Measurements from ENCODE around the gene TMOD1.

The TMOD1 gene

GRCh38 chr9:97529363-97530076 is 28.1 kb downstream of the TMOD1 start:
- H3K36me3 ChIP-seq (ENCODE audit: insufficient read depth, low read length), result no peaks in the 10 kb centered on the region
- peaks cover 8% of the 10 kb centered on the region for H3K4me1 ChIP-seq (ENCODE audit: control insufficient read depth, insufficient read depth, low read length, unreplicated experiment)
- no peak overlapping the region for H3K4me3 ChIP-seq (ENCODE audit: low read depth, low read length)
- no peaks in the 10 kb centered on the region for H3K79me2 ChIP-seq (ENCODE audit: control insufficient read depth, insufficient read depth, low read length, unreplicated experiment)
- H3K27ac ChIP-seq (ENCODE audit: low read depth, low read length), result peak overlapping the region; percentile 5; the same call in 1 of the 2 replicates
- H2AFZ ChIP-seq (ENCODE audit: low read length, unreplicated experiment), result no peak overlapping the region
- peaks cover 6% of the 10 kb centered on the region; the same call in 1 of the 2 replicates for H3K27me3 ChIP-seq (ENCODE audit: insufficient read depth, low read length)

- Histone ChIP-seq H3K27ac (ENCODE audit: low read depth, low read length) (no peak overlapping the region), H3K36me3 (ENCODE audit: insufficient read depth, low read length) (no peaks in the 10 kb centered on the region), H3K4me3 (ENCODE audit: low read depth, low read length) (no peak overlapping the region), H3K27me3 (ENCODE audit: insufficient read depth, low read length) (peaks cover 7% of the 10 kb centered on the region), H3K79me2 (ENCODE audit: control insufficient read depth, insufficient read depth, low read length, unreplicated experiment) (no peaks in the 10 kb centered on the region), H2AFZ (ENCODE audit: low read length, unreplicated experiment) (no peak overlapping the region), H3K4me1 (ENCODE audit: control insufficient read depth, insufficient read depth, low read length, unreplicated experiment) (peaks cover 8% of the 10 kb centered on the region)
Measured at GRCh38 chr9:97531888-97532376, 30.5 kb downstream of the TMOD1 start.

- H2AFZ ChIP-seq (ENCODE audit: low read length, unreplicated experiment), result no peak overlapping the region
- H3K36me3 ChIP-seq (ENCODE audit: insufficient read depth, low read length), result no peaks in the 10 kb centered on the region
Measured at GRCh38 chr9:97534185-97534584, 32.7 kb downstream of the TMOD1 start.

GRCh38 chr9:97534961-97535594 is 33.6 kb downstream of the TMOD1 start:
- Histone ChIP-seq H2AFZ (ENCODE audit: low read length, unreplicated experiment) (no peak overlapping the region), H3K4me3 (ENCODE audit: low read depth, low read length) (no peak overlapping the region), H3K4me1 (ENCODE audit: control insufficient read depth, insufficient read depth, low read length, unreplicated experiment) (no peaks in the 10 kb centered on the region), H3K27me3 (ENCODE audit: insufficient read depth, low read length) (peaks cover 14% of the 10 kb centered on the region), H3K36me3 (ENCODE audit: insufficient read depth, low read length) (no peaks in the 10 kb centered on the region), H3K79me2 (ENCODE audit: control insufficient read depth, insufficient read depth, low read length, unreplicated experiment) (no peaks in the 10 kb centered on the region), H3K27ac (ENCODE audit: low read depth, low read length) (no peak overlapping the region)

More at GRCh38 chr9:97534185-97534584, 32.7 kb downstream of the TMOD1 start:
- H3K27me3 ChIP-seq (ENCODE audit: insufficient read depth, low read length), result peaks cover 13% of the 10 kb centered on the region
- no peak overlapping the region for H3K4me3 ChIP-seq (ENCODE audit: low read depth, low read length)
- no peaks in the 10 kb centered on the region for H3K79me2 ChIP-seq (ENCODE audit: control insufficient read depth, insufficient read depth, low read length, unreplicated experiment)
- no peak overlapping the region for H3K27ac ChIP-seq (ENCODE audit: low read depth, low read length)
- H3K4me1 ChIP-seq (ENCODE audit: control insufficient read depth, insufficient read depth, low read length, unreplicated experiment), result peaks cover 5% of the 10 kb centered on the region

- no peak overlapping the region for H3K27ac ChIP-seq (ENCODE audit: low read depth, low read length)
- H3K4me1 ChIP-seq (ENCODE audit: control insufficient read depth, insufficient read depth, low read length, unreplicated experiment), result no peaks in the 10 kb centered on the region
- peaks cover 14% of the 10 kb centered on the region for H3K27me3 ChIP-seq (ENCODE audit: insufficient read depth, low read length)
- no peaks in the 10 kb centered on the region for H3K79me2 ChIP-seq (ENCODE audit: control insufficient read depth, insufficient read depth, low read length, unreplicated experiment)
- no peak overlapping the region for H2AFZ ChIP-seq (ENCODE audit: low read length, unreplicated experiment)
- H3K36me3 ChIP-seq (ENCODE audit: insufficient read depth, low read length), result no peaks in the 10 kb centered on the region
- H3K4me3 ChIP-seq (ENCODE audit: low read depth, low read length), result no peak overlapping the region
Measured at GRCh38 chr9:97535771-97536170, 34.3 kb downstream of the TMOD1 start.

- peaks cover 14% of the 10 kb centered on the region for H3K27me3 ChIP-seq (ENCODE audit: insufficient read depth, low read length)
- no peak overlapping the region for H3K4me3 ChIP-seq (ENCODE audit: low read depth, low read length)
- no peaks in the 10 kb centered on the region for H3K4me1 ChIP-seq (ENCODE audit: control insufficient read depth, insufficient read depth, low read length, unreplicated experiment)
- no peaks in the 10 kb centered on the region for H3K36me3 ChIP-seq (ENCODE audit: insufficient read depth, low read length)
- H2AFZ ChIP-seq (ENCODE audit: low read length, unreplicated experiment), result no peak overlapping the region
- no peaks in the 10 kb centered on the region for H3K79me2 ChIP-seq (ENCODE audit: control insufficient read depth, insufficient read depth, low read length, unreplicated experiment)
- H3K27ac ChIP-seq (ENCODE audit: low read depth, low read length), result no peak overlapping the region
Measured at GRCh38 chr9:97536480-97536879, 35.0 kb downstream of the TMOD1 start.

- Histone ChIP-seq H3K79me2 (ENCODE audit: control insufficient read depth, insufficient read depth, low read length, unreplicated experiment) (no peaks in the 10 kb centered on the region), H3K27ac (ENCODE audit: low read depth, low read length) (no peak overlapping the region), H3K4me3 (ENCODE audit: low read depth, low read length) (no peak overlapping the region), H3K36me3 (ENCODE audit: insufficient read depth, low read length) (no peaks in the 10 kb centered on the region), H2AFZ (ENCODE audit: low read length, unreplicated experiment) (no peak overlapping the region), H3K4me1 (ENCODE audit: control insufficient read depth, insufficient read depth, low read length, unreplicated experiment) (no peaks in the 10 kb centered on the region), H3K27me3 (ENCODE audit: insufficient read depth, low read length) (peaks cover 4% of the 10 kb centered on the region; the same call in 1 of the 2 replicates)
Measured at GRCh38 chr9:97543561-97543960, 42.1 kb downstream of the TMOD1 start.

GRCh38 chr9:97545486-97545885 is 44.0 kb downstream of the TMOD1 start:
- no peaks in the 10 kb centered on the region for H3K36me3 ChIP-seq (ENCODE audit: insufficient read depth, low read length)
- no peaks in the 10 kb centered on the region for H3K4me1 ChIP-seq (ENCODE audit: control insufficient read depth, insufficient read depth, low read length, unreplicated experiment)
- no peak overlapping the region for H3K27ac ChIP-seq (ENCODE audit: low read depth, low read length)
- H3K4me3 ChIP-seq (ENCODE audit: low read depth, low read length), result no peak overlapping the region
- H3K79me2 ChIP-seq (ENCODE audit: control insufficient read depth, insufficient read depth, low read length, unreplicated experiment), result no peaks in the 10 kb centered on the region
- no peak overlapping the region for H2AFZ ChIP-seq (ENCODE audit: low read length, unreplicated experiment)
- H3K27me3 ChIP-seq (ENCODE audit: insufficient read depth, low read length), result peaks cover 14% of the 10 kb centered on the region; the same call in 1 of the 2 replicates

GRCh38 chr9:97547098-97547829 is 45.8 kb downstream of the TMOD1 start:
- H3K27me3 ChIP-seq (ENCODE audit: insufficient read depth, low read length), result peaks cover 28% of the 10 kb centered on the region
- H3K79me2 ChIP-seq (ENCODE audit: control insufficient read depth, insufficient read depth, low read length, unreplicated experiment), result no peaks in the 10 kb centered on the region
- no peaks in the 10 kb centered on the region for H3K36me3 ChIP-seq (ENCODE audit: insufficient read depth, low read length)
- no peaks in the 10 kb centered on the region for H3K4me1 ChIP-seq (ENCODE audit: control insufficient read depth, insufficient read depth, low read length, unreplicated experiment)
- no peak overlapping the region for H2AFZ ChIP-seq (ENCODE audit: low read length, unreplicated experiment)
- H3K4me3 ChIP-seq (ENCODE audit: low read depth, low read length), result no peak overlapping the region
- H3K27ac ChIP-seq (ENCODE audit: low read depth, low read length), result no peak overlapping the region

- no peak overlapping the region for H3K4me3 ChIP-seq (ENCODE audit: low read depth, low read length)
- H3K36me3 ChIP-seq (ENCODE audit: insufficient read depth, low read length), result no peaks in the 10 kb centered on the region
- no peak overlapping the region for H3K27ac ChIP-seq (ENCODE audit: low read depth, low read length)
- peaks cover 39% of the 10 kb centered on the region for H3K27me3 ChIP-seq (ENCODE audit: insufficient read depth, low read length)
- H3K79me2 ChIP-seq (ENCODE audit: control insufficient read depth, insufficient read depth, low read length, unreplicated experiment), result no peaks in the 10 kb centered on the region
- no peak overlapping the region for H2AFZ ChIP-seq (ENCODE audit: low read length, unreplicated experiment)
- no peaks in the 10 kb centered on the region for H3K4me1 ChIP-seq (ENCODE audit: control insufficient read depth, insufficient read depth, low read length, unreplicated experiment)
Measured at GRCh38 chr9:97548379-97548778, 46.9 kb downstream of the TMOD1 start.

Data from ACC112 (cell line).